Astrocyte of the spinal cord (primary cell): Measurements from ENCODE around the gene SQSTM1.

ENCODE experiments used
- DNase-seq: peaks from one replicate; pipeline ENCODE4 v3.0.0; 2011; ENCODE audit warnings: low read depth, low spot score
- H3K4me3 ChIP-seq: 2 replicates; pipeline ENCODE4 v1.5.1; 2011; ENCODE audit warnings: low read depth, mild to moderate bottlenecking, low read length, moderate library complexity
- in situ Hi-C: cut with HindIII; loops from 2 replicates; pipeline ENCODE4 v1.10.0; 2017; ENCODE audit warnings: low sequenced_read_pairs
- TF ChIP-seq, protein P1 (sequence below): IDR thresholded peaks from 2 replicates; pipeline ENCODE4 v1.5.1; 2012; ENCODE audit warnings: low read depth, mild to moderate bottlenecking, low read length, inconsistent platforms

The SQSTM1 gene

DNA sequence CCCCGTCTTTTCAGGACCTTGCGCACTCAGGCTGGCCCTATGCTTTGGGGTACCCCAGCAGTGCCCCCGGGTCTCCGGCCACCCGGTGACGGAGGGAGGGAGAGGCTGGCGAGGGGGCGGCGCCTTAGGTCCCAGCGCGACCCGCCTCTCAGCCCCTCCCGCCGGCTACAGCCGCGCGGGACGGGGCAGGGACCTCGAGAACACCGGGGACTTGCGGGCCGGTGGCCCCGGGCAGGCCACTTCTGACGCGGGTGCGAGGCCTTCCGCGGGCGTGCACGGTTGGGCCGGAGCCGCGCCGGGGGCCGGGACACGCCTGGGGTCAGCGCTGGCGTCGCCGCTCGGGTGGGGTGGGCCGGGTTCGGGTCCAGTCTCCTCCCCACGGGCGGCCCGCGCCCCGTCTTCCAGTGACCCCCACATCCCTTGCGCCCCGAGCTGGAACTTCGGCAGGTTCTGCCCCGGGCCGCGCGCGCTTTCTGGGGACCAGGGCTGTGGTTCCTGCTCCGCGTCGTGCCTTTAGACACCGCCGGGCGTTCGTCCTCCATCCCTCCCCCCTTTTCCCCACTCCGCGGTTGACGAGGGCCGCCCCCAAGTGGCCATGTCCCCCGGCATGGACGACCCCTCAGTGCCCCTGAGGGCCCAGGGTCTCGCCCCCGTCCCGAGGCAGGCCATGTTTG lies 3.8 kb upstream of the SQSTM1 start:
- DNase-seq, result no peak
- in situ Hi-C loops, result no loop called here
- H3K4me3 ChIP-seq, result peak overlapping the region; percentile 31
- TF ChIP-seq, protein P1, sequence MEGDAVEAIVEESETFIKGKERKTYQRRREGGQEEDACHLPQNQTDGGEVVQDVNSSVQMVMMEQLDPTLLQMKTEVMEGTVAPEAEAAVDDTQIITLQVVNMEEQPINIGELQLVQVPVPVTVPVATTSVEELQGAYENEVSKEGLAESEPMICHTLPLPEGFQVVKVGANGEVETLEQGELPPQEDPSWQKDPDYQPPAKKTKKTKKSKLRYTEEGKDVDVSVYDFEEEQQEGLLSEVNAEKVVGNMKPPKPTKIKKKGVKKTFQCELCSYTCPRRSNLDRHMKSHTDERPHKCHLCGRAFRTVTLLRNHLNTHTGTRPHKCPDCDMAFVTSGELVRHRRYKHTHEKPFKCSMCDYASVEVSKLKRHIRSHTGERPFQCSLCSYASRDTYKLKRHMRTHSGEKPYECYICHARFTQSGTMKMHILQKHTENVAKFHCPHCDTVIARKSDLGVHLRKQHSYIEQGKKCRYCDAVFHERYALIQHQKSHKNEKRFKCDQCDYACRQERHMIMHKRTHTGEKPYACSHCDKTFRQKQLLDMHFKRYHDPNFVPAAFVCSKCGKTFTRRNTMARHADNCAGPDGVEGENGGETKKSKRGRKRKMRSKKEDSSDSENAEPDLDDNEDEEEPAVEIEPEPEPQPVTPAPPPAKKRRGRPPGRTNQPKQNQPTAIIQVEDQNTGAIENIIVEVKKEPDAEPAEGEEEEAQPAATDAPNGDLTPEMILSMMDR, result no peak

DNA sequence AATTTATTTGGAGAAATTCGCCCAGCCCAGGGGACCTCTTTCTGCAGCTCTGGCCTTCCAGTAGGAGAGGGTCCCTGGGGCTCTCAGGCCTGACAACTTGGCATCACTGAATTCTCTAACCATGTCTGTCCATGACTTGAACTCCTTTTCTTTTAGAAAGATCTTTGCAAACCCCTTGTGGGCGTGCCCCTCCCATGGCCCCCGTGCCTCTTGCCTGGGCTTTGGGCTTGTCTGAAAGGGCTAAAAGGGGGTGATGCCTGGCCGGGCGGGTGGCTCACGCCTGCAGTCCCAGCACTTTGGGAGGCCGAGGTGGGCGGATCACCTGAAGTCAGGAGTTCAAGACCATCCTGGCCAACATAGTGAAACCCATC lies 3.2 kb upstream of the SQSTM1 start:
- in situ Hi-C loops, result no loop called here
- TF ChIP-seq, protein P1, result no peak
- H3K4me3 ChIP-seq, result peak overlapping the region; percentile 31
- no peak for DNase-seq

DNA sequence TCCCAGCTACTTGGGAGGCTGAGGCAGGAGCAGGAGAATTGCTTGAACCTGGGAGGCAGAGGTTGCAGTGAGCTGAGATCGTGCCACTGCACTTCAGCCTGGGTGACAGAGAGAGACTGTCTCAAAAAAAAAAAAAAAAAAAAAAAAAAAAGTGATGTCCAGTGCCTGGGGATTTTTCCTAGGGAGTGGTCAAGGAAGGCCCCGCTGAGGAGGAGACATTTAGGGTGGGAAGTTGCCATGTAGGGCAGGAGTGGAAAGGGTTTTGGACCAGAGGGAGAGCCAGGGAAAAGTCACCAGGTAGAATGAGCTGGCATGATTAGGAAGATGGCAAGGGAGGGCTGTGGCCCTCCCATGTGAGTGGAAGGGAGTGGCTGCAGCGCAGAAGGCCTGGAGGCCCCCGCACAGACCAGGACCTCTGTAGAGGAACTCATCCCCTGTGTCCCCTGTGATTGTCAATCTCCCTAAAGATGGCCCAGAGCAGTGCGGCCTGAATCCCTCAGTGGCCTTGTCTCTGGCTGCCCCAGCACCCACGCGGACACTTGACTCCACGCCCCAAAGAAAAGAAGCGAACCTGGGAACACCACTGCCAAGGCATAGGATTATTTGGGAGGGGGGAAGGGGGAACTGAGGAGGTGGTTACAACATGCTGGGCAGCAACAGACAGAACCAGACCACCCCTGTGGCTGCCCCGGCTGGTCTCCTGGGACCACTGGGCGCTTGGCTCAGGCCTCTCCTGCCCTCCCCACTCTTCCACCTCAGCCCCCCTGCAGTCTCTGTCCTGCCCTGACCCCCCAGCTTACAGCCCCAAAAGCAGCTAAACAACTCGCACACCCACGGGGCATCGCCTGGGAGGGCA lies 2.6 kb upstream of the SQSTM1 start:
- no peak for DNase-seq
- in situ Hi-C loops, result no loop called here
- TF ChIP-seq, protein P1, result no peak
- no peak overlapping the region for H3K4me3 ChIP-seq

DNA sequence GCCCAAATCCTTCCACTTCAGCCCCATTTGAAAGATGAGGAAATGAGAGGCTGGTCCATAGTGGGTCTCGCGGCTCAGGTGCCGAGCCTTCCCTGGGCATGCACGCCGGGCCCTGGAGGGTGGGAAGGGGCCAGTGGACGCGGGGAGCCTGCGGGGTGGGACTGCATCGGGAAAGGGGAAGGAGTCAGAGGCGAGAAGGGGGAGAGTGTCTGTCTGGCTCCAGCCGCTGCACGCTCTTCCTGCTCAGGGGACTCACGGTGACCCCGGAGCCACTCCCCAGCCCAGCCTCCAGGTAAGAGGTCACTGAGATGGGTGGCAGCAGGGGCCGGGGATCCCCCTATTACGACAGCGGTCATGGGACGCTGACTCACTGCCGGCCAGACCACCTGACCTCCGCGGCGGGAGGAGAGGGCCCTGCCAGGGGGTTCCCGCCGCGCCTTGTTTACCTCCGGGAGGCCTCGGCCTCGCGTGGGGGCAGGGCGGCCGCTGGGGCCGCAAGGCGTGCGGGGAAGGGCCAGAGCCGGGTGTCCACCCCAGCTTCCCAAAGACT lies 1.9 kb upstream of the SQSTM1 start:
- peak; percentile 93 for DNase-seq
- H3K4me3 ChIP-seq, result no peak overlapping the region
- TF ChIP-seq, protein P1, result no peak
- in situ Hi-C loops, result no loop called here

DNA sequence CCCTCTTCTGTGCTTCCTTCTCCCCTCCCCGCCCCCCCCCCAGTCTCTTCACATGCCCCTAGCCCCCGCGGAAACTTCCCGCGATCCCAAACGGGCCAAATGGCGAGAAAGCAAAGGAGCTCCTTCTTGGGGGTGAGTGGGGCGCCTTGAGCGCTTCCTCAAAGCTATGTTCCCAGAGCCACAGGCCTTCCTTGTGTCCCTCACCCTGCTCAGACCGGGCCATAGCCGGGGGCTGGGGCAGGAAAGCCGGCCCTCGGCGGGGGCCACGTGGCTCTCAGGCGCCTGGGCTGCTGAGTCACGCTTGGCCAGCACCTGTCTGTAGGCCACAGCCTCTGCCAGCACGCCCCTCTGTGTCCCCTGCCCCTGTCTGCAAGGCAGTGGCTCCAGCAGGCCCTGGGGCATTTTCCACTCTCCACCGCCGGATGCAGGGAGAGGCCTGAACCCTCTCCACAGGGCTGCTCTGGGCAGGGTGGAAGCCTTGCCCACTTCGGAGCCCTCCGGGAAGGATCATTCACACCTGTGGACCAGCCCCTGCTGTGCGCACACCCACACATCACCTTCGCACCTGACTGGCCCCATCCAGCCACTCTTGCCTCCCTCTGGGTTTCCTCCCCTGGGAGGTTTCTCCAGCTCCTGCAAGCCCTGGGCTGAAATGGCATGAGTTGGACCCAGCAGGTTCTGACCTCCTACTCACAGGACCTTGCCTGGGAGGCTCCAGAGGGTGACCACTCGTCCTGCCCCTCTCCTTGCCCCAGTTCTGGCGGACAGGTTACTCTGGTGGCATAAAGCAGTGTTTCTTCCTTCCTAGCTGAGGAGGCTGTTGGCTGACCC lies 1.2 kb upstream of the SQSTM1 start:
- in situ Hi-C loops, result no loop called here
- TF ChIP-seq, protein P1, result no peak
- no peak overlapping the region for H3K4me3 ChIP-seq
- DNase-seq, result peak; percentile 66

DNA sequence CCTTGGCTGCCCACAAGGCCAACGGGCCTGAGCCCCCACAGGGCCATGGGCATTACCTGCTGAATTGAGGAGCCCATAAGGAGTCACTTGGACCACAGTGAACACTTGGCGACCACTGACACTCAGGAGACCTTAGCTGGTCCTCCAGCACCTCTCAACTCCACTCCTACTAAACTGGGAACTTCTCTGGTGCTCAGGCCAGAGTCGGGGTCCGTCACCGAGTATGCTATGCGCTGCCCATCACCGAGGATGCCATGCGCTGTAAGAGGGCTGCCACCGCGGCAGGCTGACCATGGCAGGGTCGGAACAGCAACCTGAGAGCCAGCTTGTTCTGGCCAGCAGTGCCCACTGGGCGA lies 600 bp upstream of the SQSTM1 start:
- in situ Hi-C loops, result no loop called here
- DNase-seq, result no peak
- TF ChIP-seq, protein P1, result no peak
- H3K4me3 ChIP-seq, result no peak overlapping the region
